Neutrophil (primary cell): ENCODE results near the gene CST8.

Experiments used
- H3K27ac ChIP-seq: fragments of 200-600 bp; sonication (generic); 2 replicates; pipeline ENCODE4 v1.5.1; 2016; ENCODE audit warnings: mild to moderate bottlenecking, moderate library complexity
- H3K27me3 ChIP-seq: fragments of 200-600 bp; sonication (generic); 2 replicates; pipeline ENCODE4 v1.6.0; 2016; ENCODE audit warnings: mild to moderate bottlenecking
- H3K36me3 ChIP-seq: fragments of 200-600 bp; sonication (generic); 2 replicates; pipeline ENCODE4 v1.5.1; 2017
- H3K4me1 ChIP-seq, 2 experiments: fragments of 200-600 bp in 1 of 2; sonication (generic) in 1 of 2; 1 replicate in 1 of 2; 2 replicates in 1 of 2; pipeline versions ENCODE4 v1.5.1 to v1.6.1; 2013 to 2016; ENCODE audit warnings: low read depth in 1 of 2, low read length in 1 of 2, mild to moderate bottlenecking in 1 of 2, moderate library complexity in 1 of 2; ENCODE audit not compliant: control insufficient read depth in 1 of 2, insufficient read depth in 1 of 2
- H3K4me3 ChIP-seq, 2 experiments: fragments of 200-600 bp in 1 of 2; sonication (generic) in 1 of 2; 1 replicate in 1 of 2; 2 replicates in 1 of 2; pipeline ENCODE4 v1.5.1; 2013 to 2016; ENCODE audit warnings: low read depth in 1 of 2, low read length in 1 of 2, mild to moderate bottlenecking in 1 of 2, moderate library complexity in 1 of 2
- H3K9me3 ChIP-seq: fragments of 200-600 bp; sonication (generic); 2 replicates; pipeline ENCODE4 v1.5.1; 2016
- CTCF ChIP-seq: fragments of 200-600 bp; sonication (generic); IDR thresholded peaks from 2 replicates; pipeline ENCODE4 v1.5.1; 2016; ENCODE audit warnings: antibody characterized with exemption

CST8 gene

DNA sequence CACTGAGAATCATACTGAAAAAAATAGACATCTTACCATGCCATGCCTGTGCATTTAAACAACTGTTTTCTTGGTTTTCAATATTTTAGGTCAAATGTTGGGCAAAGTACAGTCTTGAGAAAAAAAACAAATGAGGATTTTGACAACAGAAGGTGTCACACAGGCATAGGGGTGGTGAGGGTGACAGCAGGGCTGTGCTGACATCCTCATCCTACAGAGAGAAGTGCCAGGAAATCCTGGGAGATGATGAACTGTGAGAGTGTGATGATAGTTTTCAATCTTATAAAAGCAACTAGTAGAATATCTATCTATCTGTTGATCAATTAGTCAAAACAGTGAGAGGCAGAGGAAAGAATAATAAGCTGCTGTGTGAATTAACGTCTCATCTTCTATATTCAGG lies 23.9 kb downstream of the CST8 start:
- no peaks in the 10 kb centered on the region for H3K27me3 ChIP-seq
- TF ChIP-seq CTCF = no peak
- no peaks in the 10 kb centered on the region for H3K9me3 ChIP-seq
- no peak overlapping the region for H3K4me3 ChIP-seq
- no peaks in the 10 kb centered on the region for H3K36me3 ChIP-seq
- no peak overlapping the region for H3K27ac ChIP-seq
- no peaks in the 10 kb centered on the region for H3K4me1 ChIP-seq

- Histone ChIP-seq H3K4me1 (no peaks in the 10 kb centered on the region), H3K27ac (no peak overlapping the region), H3K27me3 (no peaks in the 10 kb centered on the region), H3K9me3 (no peaks in the 10 kb centered on the region), H3K36me3 (no peaks in the 10 kb centered on the region), H3K4me3 (no peak overlapping the region)
- no peak for TF ChIP-seq CTCF
These were observed 24.5 kb downstream of the CST8 start for GRCh38 chr20:23515250-23515939.

DNA sequence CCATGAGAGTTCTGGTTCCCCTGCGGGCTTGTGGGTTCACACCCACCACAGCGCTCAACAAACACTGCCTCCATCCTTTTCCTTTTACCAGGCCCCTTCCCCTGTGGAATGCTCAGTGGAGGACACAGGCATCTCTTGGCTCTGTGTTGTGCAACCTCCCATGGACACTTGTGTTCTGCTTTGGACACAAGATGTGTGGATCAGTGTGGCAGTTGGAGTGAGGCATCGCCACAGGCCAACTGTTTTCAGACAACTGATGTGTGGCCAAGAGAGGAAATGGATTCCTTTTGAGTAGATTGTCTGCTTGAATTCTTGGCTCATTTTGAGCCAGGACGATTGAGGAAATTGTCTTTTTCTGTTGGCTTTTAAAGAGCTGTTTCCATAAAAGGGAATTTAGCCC lies 26.8 kb downstream of the CST8 start:
- TF ChIP-seq CTCF = no peak
- H3K4me1 ChIP-seq = no peaks in the 10 kb centered on the region
- H3K4me3 ChIP-seq = no peak overlapping the region
- H3K27ac ChIP-seq = no peak overlapping the region
- H3K9me3 ChIP-seq = no peaks in the 10 kb centered on the region
- H3K36me3 ChIP-seq = no peaks in the 10 kb centered on the region
- H3K27me3 ChIP-seq = no peaks in the 10 kb centered on the region

GRCh38 chr20:23519556-23519955 lies 28.6 kb downstream of the CST8 start:
- Histone ChIP-seq H3K9me3 (no peaks in the 10 kb centered on the region), H3K36me3 (no peaks in the 10 kb centered on the region), H3K27me3 (no peaks in the 10 kb centered on the region), H3K27ac (no peak overlapping the region), H3K4me3 (no peak overlapping the region), H3K4me1 (no peaks in the 10 kb centered on the region)
- no peak for TF ChIP-seq CTCF

GRCh38 chr20:23520185-23520584 lies 29.3 kb downstream of the CST8 start:
- Histone ChIP-seq H3K27ac (no peak overlapping the region), H3K9me3 (no peaks in the 10 kb centered on the region), H3K4me1 (no peaks in the 10 kb centered on the region), H3K27me3 (no peaks in the 10 kb centered on the region), H3K36me3 (no peaks in the 10 kb centered on the region), H3K4me3 (no peak overlapping the region)
- no peak for TF ChIP-seq CTCF
